ENCODE measurements around the gene PDZD4. TPM values are rescaled to one million over a fixed set of nuclear protein-coding genes. Genes with fewer than 3 reads are reported as not detected.

PDZD4 gene
- total RNA-seq, 1 donor from 2014 or later = 4.8 TPM

DNA sequence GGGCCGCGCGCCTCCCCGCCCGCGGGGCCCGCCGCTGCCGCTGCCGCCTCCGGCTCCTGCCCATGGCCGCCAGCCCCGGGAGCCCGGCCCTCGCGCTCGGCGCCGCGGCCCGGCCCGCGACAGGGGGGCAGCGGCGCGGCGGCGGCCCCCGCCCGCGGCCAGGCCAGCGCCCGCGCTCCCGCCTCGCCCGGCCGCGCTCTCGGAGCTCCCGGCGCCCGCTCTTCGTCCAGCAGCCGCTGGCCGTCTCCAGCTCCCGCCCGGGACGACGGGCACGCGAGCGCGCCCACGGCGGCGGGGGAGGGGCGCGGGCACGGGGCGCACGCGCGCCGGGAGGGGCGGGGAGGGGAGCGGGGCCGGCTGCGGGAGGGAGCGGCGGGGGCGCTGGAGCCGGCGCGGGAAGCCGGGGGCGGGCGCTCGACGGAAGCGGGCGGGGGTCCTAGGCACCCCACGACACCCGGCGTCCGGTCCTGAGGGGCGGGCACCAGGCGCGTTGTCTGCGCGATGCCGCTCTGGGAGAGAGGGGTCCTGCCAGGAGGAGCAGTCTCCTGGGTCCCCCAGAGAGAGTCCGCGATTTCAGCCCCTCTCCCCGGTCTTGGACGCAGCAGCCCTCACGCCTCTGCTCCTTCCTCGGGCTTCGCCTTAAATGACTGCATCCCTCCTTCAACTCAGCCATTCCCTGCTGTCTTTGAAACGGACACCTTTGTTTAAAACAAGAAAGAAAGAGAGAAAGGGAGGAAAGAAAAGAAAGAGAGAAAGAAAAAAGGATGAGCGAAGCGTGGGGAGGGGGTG, 490 bp upstream of the PDZD4 start:
- TF ChIP-seq, protein P1, sequence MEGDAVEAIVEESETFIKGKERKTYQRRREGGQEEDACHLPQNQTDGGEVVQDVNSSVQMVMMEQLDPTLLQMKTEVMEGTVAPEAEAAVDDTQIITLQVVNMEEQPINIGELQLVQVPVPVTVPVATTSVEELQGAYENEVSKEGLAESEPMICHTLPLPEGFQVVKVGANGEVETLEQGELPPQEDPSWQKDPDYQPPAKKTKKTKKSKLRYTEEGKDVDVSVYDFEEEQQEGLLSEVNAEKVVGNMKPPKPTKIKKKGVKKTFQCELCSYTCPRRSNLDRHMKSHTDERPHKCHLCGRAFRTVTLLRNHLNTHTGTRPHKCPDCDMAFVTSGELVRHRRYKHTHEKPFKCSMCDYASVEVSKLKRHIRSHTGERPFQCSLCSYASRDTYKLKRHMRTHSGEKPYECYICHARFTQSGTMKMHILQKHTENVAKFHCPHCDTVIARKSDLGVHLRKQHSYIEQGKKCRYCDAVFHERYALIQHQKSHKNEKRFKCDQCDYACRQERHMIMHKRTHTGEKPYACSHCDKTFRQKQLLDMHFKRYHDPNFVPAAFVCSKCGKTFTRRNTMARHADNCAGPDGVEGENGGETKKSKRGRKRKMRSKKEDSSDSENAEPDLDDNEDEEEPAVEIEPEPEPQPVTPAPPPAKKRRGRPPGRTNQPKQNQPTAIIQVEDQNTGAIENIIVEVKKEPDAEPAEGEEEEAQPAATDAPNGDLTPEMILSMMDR (IDR thresholded peaks at IDR 0.05; ENCODE audit: unreplicated experiment) = no peak
- Mint-ChIP-seq H3K27ac (no peak overlapping the region), H3K4me3 (ENCODE audit: low read depth) (no peak overlapping the region), H3K36me3 (ENCODE audit: insufficient read depth) (peaks cover 1% of the 10 kb centered on the region), H3K9me3 (ENCODE audit: low read depth) (peaks cover 3% of the 10 kb centered on the region), H3K4me1 (ENCODE audit: low read depth) (no peaks in the 10 kb centered on the region), H3K27me3 (peaks cover 52% of the 10 kb centered on the region)
- no peak for DNase-seq (ENCODE audit: low spot score, unreplicated experiment)

DNA sequence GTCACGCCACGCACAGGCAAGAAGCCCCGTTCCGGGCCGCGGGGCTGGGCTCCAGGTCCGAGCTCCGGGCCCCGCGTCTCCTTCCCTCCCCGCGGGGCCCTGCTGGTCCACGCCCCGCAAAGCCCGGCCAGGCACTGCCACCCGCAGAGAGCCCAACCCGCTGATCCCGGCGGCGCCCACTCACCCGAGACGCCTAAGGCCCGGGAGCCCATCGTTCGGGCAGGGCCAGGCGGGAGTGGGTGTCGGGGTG, 870 bp downstream of the PDZD4 start:
- Mint-ChIP-seq H3K36me3 (ENCODE audit: insufficient read depth) (no peaks in the 10 kb centered on the region), H3K9me3 (ENCODE audit: low read depth) (peaks cover 3% of the 10 kb centered on the region), H3K27ac (no peak overlapping the region), H3K4me1 (ENCODE audit: low read depth) (no peaks in the 10 kb centered on the region), H3K4me3 (ENCODE audit: low read depth) (peak overlapping the region; percentile 31), H3K27me3 (peaks cover 57% of the 10 kb centered on the region)
- no peak for DNase-seq (ENCODE audit: low spot score, unreplicated experiment)
- TF ChIP-seq, protein P1 (IDR thresholded peaks at IDR 0.05; ENCODE audit: unreplicated experiment) = no peak

DNA sequence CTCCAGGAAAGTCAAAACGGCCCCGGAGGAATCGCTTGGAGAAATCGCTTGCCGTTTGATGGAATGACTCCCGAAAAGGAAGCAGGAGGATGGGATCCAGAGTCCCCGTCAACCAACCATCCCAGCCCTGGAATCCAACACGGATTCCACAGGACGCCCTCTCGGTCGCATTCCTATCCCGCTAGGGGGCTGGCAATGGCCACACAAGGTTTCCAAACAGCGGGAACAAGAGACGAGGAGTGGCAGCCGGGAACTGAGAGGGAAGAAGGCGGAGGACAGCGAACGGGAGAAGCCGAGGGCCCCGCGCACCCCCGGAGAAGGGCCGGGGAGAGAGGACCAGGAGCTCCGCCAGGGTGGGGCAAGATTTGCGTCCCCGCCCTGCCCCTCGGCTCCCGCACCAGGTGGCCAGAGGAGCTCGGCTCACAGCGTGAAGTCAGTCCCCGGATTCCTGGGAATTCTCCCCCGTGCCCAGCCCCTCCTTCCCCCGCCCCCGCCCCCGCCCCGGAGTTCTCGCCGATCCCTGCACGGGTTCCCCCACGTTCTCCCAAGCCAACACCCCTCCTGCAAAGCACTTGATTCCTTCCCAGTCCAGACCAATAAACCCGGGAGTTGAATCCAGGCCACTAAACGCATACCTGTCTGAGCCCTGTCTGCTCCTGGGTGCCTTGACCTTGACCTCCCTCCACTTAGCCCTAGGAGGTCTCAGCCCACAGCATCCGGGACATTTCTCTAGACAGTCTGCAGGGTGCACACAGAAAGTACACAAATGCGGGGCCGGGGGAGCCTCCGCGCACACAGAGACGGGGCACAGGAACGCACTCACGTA, 1.4 kb downstream of the PDZD4 start:
- H3K9me3 Mint-ChIP-seq (ENCODE audit: low read depth) = peaks cover 3% of the 10 kb centered on the region

DNA sequence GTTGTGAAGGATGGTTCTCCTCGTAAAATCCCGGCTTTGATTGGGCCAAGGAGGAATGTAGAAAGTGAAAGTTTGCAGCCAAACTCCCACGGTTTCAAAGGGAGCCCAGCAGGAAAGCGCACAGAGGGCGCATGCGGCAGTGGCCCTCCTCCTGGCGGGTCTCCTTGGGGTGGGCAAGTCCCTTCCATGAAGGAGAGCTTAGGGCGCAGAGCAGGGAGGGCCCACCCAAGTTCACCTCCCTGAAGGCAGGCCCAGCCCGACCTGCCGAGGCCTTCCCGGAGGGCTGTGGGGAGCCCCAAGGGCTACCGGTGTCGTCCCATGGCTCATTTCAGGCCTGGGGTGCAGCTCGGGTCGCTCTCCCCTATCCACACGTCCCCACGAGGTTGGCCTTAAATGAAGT, 2.0 kb downstream of the PDZD4 start:
- TF ChIP-seq, protein P1 (IDR thresholded peaks at IDR 0.05; ENCODE audit: unreplicated experiment) = no peak
- peaks cover 62% of the 10 kb centered on the region for H3K27me3 Mint-ChIP-seq
- H3K36me3 Mint-ChIP-seq (ENCODE audit: insufficient read depth) = no peaks in the 10 kb centered on the region
- no peak for DNase-seq (ENCODE audit: low spot score, unreplicated experiment)
- no peak overlapping the region for H3K27ac Mint-ChIP-seq
- H3K9me3 Mint-ChIP-seq (ENCODE audit: low read depth) = peaks cover 3% of the 10 kb centered on the region
- no peaks in the 10 kb centered on the region for H3K4me1 Mint-ChIP-seq (ENCODE audit: low read depth)
- H3K4me3 Mint-ChIP-seq (ENCODE audit: low read depth) = no peak overlapping the region

More for the DNA sequence above, 1.4 kb downstream of the PDZD4 start:
- DNase-seq (ENCODE audit: low spot score, unreplicated experiment) = no peak
- peak overlapping the region; percentile 31 for H3K4me3 Mint-ChIP-seq (ENCODE audit: low read depth)
- no peaks in the 10 kb centered on the region for H3K4me1 Mint-ChIP-seq (ENCODE audit: low read depth)
- TF ChIP-seq, protein P1 (IDR thresholded peaks at IDR 0.05; ENCODE audit: unreplicated experiment) = no peak
- H3K36me3 Mint-ChIP-seq (ENCODE audit: insufficient read depth) = no peaks in the 10 kb centered on the region
- peaks cover 57% of the 10 kb centered on the region for H3K27me3 Mint-ChIP-seq
- no peak overlapping the region for H3K27ac Mint-ChIP-seq

DNA sequence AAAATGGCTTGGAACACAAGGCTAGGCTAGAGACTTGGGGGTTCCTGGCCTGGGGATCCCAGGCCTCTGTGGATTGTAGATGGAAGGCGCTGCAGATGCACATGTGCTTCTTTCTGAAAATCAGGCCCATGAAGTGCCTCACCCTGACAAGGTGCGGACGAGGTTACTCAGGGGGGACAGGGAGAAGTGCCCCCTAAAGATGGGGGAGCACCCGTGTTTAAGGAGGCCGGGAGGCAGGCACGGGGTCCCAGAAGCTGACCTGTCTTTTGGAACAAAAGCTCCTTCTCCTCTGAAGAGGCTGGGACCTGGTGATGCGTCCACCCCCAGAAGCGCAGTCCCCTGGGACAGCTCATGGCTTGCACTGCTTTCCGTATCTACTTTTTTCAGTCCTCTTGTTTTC, 2.4 kb downstream of the PDZD4 start:
- H3K4me3 Mint-ChIP-seq (ENCODE audit: low read depth) = no peak overlapping the region
- TF ChIP-seq, protein P1 (IDR thresholded peaks at IDR 0.05; ENCODE audit: unreplicated experiment) = no peak
- no peaks in the 10 kb centered on the region for H3K4me1 Mint-ChIP-seq (ENCODE audit: low read depth)
- H3K27ac Mint-ChIP-seq = no peak overlapping the region
- H3K9me3 Mint-ChIP-seq (ENCODE audit: low read depth) = peaks cover 3% of the 10 kb centered on the region
- no peaks in the 10 kb centered on the region for H3K36me3 Mint-ChIP-seq (ENCODE audit: insufficient read depth)
- DNase-seq (ENCODE audit: low spot score, unreplicated experiment) = no peak
- H3K27me3 Mint-ChIP-seq = peaks cover 58% of the 10 kb centered on the region
